Anterior cingulate cortex (tissue), 58 donors: ENCODE measurements around the gene INPP5J.
A peak's percentile ranks its signal among the peaks of the same experiment; 100 is the strongest.
"Not testable (repeated sequence)": the region's sequence is repeated elsewhere in the genome, so short reads cannot be mapped to it uniquely, and the experiment has no call there.

ENCODE experiments used
- DNase-seq, 58 donors: peaks; one replicate each; lab custom pipeline; 2025; lab: John Stamatoyannopoulos, UW

INPP5J gene

GRCh38 chr22:31087744-31088215 lies 35.0 kb upstream of the INPP5J start:
- no peak for DNase-seq

- no peak for DNase-seq
Observed at GRCh38 chr22:31088233-31088986, 34.4 kb upstream of the INPP5J start.

- DNase-seq = peak in 32 of 58 donors; percentile 7 to 52 (median 28)
Observed at GRCh38 chr22:31089160-31090100, 33.3 kb upstream of the INPP5J start.

GRCh38 chr22:31090217-31091085 lies 32.3 kb upstream of the INPP5J start:
- no peak for DNase-seq

GRCh38 chr22:31091106-31091975 lies 31.4 kb upstream of the INPP5J start:
- DNase-seq = no peak

DNA sequence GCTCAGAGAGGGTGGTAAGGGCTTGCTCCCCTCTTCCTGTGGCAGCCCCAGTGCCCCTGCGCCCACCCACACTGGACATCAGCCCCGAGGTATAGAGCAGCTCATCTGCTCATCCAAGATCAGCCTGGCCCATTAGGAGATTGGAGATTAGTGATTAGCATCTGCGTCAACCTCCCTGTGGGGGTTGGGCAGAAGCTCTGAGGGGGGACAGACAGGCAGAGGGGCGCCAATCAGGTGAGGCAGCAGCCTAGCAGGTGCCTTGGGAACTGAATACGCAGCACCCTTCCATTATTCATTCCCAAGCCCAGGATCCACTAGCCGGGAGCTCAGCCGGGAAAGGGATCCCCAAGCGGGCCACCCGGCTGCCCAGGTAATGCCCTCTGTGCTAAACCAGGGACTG lies 30.6 kb upstream of the INPP5J start:
- DNase-seq = no peak

DNA sequence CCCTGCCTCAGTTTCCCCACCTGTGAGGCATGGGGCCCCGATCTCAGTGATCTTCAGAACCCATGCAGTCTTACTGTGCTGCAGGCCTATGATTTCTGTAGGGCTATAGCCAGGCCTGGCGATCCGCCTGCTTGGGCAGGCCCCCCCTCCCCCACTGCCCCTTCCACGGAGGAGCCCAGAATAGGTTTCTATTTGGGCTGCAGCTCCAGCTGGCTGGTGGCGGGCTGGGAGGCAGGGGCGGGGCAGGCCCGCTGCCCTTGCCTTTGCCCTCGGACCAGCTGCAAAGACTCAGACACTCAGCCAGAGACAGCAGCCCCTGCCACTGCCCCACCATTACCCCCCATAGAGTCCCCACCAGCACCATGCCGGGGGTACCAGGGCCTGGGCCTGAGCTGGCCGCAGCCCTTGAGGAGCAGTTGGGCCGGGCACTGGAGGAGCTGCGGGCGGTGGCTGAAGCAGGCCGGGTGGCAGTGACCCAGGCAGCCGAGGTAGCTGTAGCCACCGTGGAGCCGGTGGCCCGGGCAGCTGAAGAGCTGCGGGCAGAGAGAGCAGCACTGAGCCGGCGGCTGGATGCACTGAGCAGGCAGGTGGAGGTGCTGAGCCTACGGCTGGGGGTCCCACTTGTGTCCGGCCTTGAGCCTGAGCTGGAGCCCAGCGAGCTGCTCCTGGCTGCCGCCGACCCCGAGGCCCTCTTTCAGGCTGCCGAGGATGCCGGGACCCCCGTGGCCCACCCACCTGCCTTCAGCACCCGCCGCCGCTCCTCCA lies 29.5 kb upstream of the INPP5J start:
- peak in 49 of 58 donors; percentile 13 to 80 (median 50) for DNase-seq

GRCh38 chr22:31094021-31094551 lies 28.7 kb upstream of the INPP5J start:
- DNase-seq = peak in 44 of 58 donors; percentile 16 to 69 (median 38)

GRCh38 chr22:31094741-31095140 lies 28.0 kb upstream of the INPP5J start:
- no peak for DNase-seq

DNA sequence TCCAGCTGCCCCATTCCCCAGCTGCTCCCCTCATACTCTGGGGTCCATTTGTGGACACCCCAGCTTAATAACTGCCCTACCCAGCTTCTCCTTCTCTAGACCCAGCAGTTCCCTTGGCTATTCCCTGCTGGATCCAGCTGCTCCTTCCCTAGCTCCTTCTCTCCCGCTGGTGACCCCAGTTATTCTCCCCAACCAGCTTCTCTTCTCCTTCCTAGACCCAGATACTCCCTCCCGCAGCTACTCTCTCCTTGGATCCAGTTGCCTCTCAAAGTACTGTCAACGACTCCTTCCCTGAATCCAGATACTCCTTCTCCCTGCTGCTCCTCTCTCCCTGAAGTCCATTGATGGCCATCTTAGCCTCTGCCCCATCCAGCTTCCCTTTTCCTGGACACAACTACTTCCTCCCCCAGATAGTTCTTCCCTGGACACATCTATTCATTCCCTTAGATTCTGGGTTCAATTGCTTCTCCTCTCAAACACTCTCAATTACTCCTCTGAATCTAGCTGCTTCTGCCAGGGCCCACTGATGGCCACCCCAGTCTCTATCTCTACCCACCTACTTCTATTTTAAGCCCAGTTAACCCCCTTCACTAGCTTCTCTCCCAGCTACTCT lies 27.0 kb upstream of the INPP5J start:
- no peak for DNase-seq

GRCh38 chr22:31096657-31097279 lies 26.0 kb upstream of the INPP5J start:
- DNase-seq = no peak

- not testable (repeated sequence) for DNase-seq
Observed at GRCh38 chr22:31097539-31097938, 25.2 kb upstream of the INPP5J start.

DNA sequence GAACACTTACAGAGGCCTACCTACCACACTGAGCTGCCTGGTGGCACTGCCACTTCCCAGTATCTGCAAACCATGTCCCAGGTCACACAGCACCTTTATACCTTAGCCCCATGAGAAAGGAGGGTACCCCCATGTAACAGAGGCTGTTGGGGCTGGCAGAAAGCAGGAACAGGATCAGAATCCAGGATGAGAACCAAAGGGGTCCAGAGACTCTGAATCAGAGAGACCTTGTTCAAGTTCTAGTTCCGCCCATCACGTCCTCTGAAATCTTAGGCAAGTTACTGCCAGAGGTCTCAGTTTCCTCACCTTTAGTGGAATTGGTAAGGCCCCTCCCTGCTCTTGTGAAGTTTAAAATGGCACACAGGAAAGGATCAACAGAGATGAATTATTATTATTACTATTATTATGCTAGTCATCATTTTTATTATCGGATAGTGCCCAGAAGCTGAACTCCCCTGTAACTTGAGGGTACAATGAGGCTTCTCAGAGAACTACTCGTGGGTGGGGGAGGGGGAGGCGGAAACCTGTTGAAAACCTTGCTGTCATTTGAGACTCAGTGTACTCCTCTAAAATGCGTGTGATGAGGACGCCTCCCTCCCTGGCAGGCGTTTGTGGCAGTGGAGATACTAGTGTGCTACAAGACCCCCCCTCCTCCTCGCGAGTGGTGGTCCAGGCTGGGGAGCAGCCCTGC lies 24.7 kb upstream of the INPP5J start:
- no peak for DNase-seq

DNA sequence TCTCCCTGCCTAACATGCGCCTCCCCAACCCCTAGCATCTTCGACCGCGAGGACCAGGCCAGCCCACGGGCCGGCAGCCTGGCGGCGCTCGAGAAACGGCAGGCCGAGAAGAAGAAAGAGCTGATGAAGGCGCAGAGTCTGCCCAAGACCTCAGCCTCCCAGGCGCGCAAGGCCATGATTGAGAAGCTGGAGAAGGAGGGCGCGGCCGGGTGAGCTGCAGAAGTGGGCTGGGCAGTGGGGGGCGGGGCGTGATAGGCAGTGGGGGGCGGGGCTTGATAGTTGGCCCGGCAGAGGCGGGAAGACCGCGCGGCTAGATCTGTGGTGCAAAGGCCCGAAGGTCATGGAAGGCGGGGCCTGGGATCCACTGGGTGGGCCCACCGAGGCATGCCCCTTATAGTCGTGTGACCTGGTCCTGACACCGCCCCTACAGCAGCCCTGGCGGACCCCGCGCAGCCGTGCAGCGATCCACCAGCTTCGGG lies 24.1 kb upstream of the INPP5J start:
- DNase-seq = peak in 2 of 58 donors; percentile 23 to 26

DNA sequence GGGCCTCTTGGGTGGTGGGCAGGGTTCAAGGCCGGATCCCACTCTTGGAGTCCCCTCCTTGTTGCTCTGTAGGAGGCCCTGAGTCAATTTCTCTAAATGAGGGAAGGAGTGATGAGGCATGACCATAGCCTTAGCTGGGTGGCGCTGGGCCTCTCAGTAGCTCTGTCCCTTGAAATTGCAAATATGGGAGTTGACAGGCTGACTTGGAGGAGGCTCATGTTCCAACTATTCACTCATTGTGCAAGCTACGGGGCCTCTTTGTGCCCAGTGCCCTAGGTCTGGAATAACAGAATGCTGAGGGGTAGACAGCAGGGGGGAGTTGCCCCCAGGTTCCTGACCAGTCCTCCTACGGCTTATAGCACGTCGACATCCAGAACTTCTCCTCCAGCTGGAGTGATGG lies 23.4 kb upstream of the INPP5J start:
- DNase-seq = no peak
